ELR (cell line): Measurements from ENCODE around the gene RGSL1.
A peak's percentile ranks its signal among the peaks of the same experiment; 100 is the strongest.

Source experiments
- DNase-seq: peaks from one replicate; pipeline ENCODE4 v3.0.0-alpha.2; 2015; ENCODE audit warnings: low read depth

RGSL1 gene

DNA sequence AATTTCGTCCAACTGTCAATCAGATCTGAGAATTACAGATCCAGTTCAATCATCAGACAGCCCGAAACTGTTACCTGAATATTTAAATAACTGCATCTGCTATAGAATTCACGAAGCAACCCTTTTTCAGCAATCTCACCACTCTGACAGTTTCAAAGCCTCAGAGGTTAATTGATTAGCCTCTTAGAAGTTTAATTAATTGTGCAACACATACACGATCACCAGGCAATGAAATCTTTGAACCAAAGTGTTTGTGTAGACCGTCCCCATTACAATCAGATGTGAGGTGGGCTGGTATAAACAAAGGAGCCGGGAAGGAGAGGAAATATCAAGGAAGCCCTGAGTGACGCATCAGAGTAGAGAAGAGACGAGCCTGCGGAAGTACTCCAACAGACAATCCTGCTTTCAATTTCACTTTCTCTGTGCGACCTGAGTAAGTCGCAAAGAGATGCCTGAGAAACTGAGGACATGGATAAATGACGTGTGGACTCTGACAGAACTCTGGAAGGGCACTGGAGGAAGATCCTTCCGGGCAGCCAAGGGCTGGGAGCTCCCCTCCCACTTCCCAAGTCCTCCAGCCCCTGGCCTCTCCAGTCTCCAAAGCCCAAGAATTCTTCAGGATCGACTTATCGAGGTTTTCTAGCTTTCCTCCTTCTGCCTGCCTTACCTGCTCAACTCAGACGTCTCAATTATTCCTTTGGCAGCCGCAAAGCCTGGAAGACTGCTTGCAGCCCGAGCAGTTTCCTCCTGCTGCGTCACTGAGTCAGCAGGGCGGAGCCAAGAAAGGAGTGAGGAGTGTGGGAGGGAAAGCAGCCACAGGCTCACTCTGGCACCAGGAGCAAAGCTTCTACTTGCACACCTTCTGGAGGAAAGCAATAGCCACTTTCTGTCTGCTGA, 138.8 kb downstream of the RGSL1 start, which contains the start of gene RNASEL:
RNASEL (minus strand) TSS at position 757 of the 897 bp plus-strand sequence. CDS start 2,450 bp downstream, outside the sequence.
- DNase-seq: peak; percentile 73

GRCh38 chr1:182589520-182589919, 139.6 kb downstream of the RGSL1 start:
- no peak for DNase-seq

GRCh38 chr1:182589931-182590330, 140.0 kb downstream of the RGSL1 start:
- DNase-seq: no peak

GRCh38 chr1:182595641-182596240, 145.8 kb downstream of the RGSL1 start:
- peak; percentile 70 for DNase-seq

- no peak for DNase-seq
Observed at GRCh38 chr1:182596934-182597333, 147.0 kb downstream of the RGSL1 start.

- DNase-seq: no peak
Observed at GRCh38 chr1:182598296-182598695, 148.3 kb downstream of the RGSL1 start.

DNA sequence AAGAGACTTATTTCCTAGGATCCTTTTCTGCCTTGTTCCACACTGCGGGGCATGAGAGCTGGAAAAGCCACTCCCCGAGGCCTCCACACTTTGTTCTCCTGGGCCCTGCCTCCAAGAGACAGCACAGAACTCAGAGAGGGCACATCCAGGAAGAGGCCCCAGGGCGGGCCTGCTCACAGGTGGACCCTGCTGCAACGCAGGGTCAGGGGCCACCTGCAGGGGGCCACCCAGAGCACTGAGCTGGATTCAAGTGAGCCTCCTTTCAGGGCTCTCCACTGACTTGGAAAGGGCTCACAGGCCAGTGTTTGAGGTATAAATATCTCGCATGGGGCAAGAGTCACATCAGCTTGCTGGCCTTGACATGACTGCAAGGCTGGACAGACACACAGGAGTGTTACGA, 149.4 kb downstream of the RGSL1 start:
- no peak for DNase-seq

DNA sequence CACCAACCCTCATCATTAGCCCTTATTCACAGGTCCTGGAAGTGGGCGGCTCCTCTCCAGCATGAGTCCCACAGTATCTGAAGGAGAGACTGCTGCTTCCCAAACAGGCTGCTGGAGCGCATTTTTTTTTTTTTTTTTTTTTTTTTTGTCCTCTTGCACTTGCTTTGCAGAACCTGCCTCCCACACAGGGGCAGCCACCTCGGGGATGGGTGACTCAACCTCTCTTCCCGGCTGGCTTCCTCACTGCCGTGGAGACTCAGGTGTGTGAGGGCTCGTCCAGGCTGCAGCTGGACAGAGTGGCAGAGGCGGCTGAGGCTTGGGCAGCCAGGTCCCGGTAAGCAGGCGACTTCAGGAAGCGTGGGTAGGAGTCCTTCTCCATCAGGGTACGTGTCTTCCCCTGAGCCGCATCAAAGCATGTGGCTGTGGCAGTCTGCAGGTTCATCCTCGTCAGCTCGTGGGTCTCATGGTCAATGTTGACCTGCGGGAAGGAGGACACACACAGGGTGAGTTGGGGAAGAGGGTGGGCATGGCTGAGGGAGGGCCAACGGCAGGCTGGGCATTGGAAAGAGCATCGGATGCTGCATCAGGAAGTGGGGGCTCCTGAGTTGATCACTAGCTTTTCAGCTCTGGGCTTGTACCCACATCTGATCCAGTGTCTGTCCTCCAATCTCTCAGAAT, 150.2 kb downstream of the RGSL1 start:
- no peak for DNase-seq

GRCh38 chr1:182600745-182601415, 150.9 kb downstream of the RGSL1 start:
- DNase-seq: no peak

DNA sequence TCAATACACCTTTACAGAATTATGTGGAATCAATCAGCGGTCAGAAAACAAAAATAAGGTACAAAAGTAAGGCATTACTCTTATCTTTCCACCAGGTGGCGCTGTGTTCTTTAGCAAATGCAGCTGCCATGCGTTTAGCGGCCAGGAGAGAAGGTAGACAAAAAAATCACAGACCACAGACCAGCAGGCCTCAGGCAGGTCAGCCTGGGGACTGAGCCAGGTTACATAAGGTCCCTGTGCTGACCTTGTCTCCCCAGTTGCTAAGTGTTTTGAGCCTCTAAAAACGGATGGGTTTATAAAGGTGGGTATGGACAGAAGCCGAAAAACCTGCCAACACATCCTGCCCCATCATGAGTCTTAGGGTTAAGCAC, 151.5 kb downstream of the RGSL1 start:
- peak; percentile 82 for DNase-seq

DNA sequence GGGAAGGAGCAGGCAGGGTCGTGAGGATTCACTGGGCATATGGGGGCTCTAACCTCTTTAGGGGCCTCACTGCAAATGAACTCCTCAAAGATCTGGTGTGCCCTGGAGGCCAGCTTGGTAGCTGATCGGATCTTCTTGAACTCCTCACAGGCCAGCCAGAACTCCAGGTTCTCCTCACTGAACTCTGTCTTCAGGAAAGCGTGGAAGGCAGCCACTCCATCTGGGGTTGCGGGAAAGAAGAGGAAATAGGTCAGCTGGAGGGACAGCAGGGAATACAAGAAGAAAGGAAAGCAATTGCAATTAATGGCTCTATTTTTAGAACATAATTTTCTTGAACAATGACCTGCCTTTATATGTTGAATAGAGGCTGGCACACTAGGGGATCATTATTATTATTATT, 152.0 kb downstream of the RGSL1 start:
- DNase-seq: no peak

- DNase-seq: no peak
Observed at GRCh38 chr1:182602935-182603645, 153.1 kb downstream of the RGSL1 start.

GRCh38 chr1:182603646-182604174, 153.8 kb downstream of the RGSL1 start:
- no peak for DNase-seq

DNA sequence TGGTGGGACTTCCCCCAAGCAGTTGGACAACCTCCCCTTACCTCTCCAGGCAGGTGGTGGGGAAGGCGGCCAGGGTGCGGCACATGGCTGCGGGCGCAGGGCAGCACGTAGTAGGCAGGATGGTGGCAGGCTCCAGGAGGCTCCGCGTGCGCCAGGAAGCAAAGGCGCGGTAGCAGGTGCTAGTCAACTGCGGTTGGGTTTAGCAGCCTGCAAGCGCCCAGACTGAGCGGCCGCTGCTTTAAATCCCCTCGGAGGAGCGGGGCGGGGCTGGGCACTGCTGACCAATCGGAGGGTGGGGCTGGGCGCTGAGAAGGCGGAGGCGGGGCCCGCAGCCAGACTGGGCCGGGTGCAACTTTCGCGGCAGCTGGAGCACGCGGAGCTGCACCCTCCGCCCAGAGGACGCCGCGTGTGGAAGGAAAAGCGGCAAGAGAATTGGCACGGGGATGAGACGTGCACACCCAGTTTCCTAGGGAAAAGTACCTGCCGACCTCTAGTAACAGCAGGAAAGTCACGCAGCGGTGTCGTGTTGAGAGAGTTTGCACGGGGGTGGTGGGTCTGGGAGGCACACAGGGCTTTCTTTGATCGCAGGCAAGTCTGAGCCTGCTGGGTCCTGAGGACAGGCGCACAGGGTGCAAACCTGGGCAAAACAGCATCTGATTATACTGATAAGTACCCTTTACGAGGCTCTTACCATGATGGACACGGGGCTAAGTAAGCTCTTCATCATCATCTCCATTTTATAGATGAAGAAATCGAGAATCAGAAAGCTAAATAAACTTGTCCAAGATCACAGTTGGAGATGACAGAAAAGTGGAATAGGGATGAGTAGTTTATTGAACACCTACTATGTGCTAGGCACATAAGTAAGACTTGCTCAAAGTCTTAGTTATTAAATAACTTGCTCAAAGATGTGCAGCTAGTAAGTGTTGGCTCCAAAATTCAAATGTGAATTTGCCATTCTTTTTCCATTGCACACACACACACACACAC, 154.5 kb downstream of the RGSL1 start, which contains the start of gene RGS16:
RGS16 (minus strand) TSS at position 215 of the 990 bp plus-strand sequence; CDS start at position 85, 130 bp downstream.
- DNase-seq: peak; percentile 70

DNA sequence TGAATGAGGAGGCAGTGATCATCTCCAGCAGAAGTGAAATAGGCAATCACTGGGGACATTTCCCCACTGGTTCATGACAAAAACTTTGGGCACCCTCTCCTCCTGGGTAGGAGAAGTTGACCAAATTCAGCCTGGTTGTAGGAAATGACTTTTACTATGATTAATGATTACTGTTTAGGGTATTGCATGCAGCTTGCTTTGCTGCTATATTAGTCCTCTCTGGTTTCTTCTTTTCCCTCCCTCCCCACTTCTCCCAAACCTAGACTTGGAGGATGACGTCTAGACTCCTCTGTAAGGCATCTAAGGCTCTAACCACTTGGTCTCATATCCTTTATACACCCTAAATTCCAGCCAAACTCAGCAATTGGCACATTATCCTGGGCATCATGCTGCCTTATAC, 157.6 kb downstream of the RGSL1 start:
- DNase-seq: no peak

DNA sequence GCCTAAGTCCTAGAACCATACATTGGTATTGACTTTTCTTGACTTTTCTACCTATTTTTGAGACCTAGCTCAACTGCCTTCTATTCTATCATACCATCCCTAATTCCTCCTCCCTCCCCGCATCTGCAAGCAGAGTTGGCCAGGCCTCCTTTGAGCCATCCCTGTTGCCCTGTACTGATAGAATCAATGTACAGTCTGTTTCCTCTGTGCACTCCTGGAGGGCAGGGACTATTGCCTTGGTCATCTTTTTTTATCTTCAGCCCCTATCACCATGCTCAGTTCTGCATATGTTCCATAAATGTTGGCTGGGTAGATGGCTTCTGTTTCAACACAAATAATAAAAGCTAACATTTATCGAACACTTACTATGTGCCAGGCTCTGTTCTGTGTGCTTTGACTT, 158.3 kb downstream of the RGSL1 start:
- no peak for DNase-seq

- no peak for DNase-seq
Observed at GRCh38 chr1:182608845-182609610, 159.1 kb downstream of the RGSL1 start.
